ENCODE measurements around the gene ASB18.

Gene ASB18

GRCh38 chr2:236177604-236177966 lies 86.6 kb downstream of the ASB18 start:
- H3K4me3 ChIP-seq (ENCODE audit: low read depth, low read length, poor library complexity, severe bottlenecking): no peak overlapping the region
- H3K27me3 ChIP-seq (ENCODE audit: insufficient read depth, low read length): 0 out of 2 replicates have a peak, but pooled peaks cover 3% of the 10 kb centered on the region
- no peaks in the 10 kb centered on the region for H3K4me1 ChIP-seq (ENCODE audit: insufficient read depth, low read length, severe bottlenecking)
- no peaks in the 10 kb centered on the region for H3K9me3 ChIP-seq (ENCODE audit: low read length)
- no peaks in the 10 kb centered on the region for H3K79me2 ChIP-seq (ENCODE audit: insufficient read depth, low read length)
- H3K9ac ChIP-seq (ENCODE audit: low read length): no peak overlapping the region
- no peaks in the 10 kb centered on the region for H3K9me2 ChIP-seq (ENCODE audit: low read depth, low read length)
- no peak for TF ChIP-seq CTCF (IDR thresholded peaks at IDR 0.05; ENCODE audit: low read length)
- H3F3A ChIP-seq (ENCODE audit: insufficient read depth, low read length): no peaks in the 10 kb centered on the region
- H3K4me2 ChIP-seq (ENCODE audit: low read length): no peak overlapping the region
- no peak overlapping the region for H3K27ac ChIP-seq (ENCODE audit: low read depth, low read length, poor library complexity, severe bottlenecking)
- H4K20me1 ChIP-seq (ENCODE audit: insufficient read depth, low read length): no peaks in the 10 kb centered on the region
- no peaks in the 10 kb centered on the region for H3K36me3 ChIP-seq (ENCODE audit: insufficient read depth, low read length)
- H2AFZ ChIP-seq (ENCODE audit: low read length): no peak overlapping the region

GRCh38 chr2:236176951-236177350 lies 87.3 kb downstream of the ASB18 start:
- 0 out of 2 replicates have a peak, but pooled peaks cover 3% of the 10 kb centered on the region for H3K27me3 ChIP-seq (ENCODE audit: insufficient read depth, low read length)
- no peak overlapping the region for H3K4me2 ChIP-seq (ENCODE audit: low read length)
- H3K79me2 ChIP-seq (ENCODE audit: insufficient read depth, low read length): no peaks in the 10 kb centered on the region
- H3K9me2 ChIP-seq (ENCODE audit: low read depth, low read length): no peaks in the 10 kb centered on the region
- H3F3A ChIP-seq (ENCODE audit: insufficient read depth, low read length): no peaks in the 10 kb centered on the region
- H3K27ac ChIP-seq (ENCODE audit: low read depth, low read length, poor library complexity, severe bottlenecking): no peak overlapping the region
- no peak overlapping the region for H2AFZ ChIP-seq (ENCODE audit: low read length)
- no peak overlapping the region for H3K4me3 ChIP-seq (ENCODE audit: low read depth, low read length, poor library complexity, severe bottlenecking)
- no peaks in the 10 kb centered on the region for H4K20me1 ChIP-seq (ENCODE audit: insufficient read depth, low read length)
- H3K9me3 ChIP-seq (ENCODE audit: low read length): no peaks in the 10 kb centered on the region
- no peaks in the 10 kb centered on the region for H3K4me1 ChIP-seq (ENCODE audit: insufficient read depth, low read length, severe bottlenecking)
- TF ChIP-seq EZH2 (IDR thresholded peaks at IDR 0.05; ENCODE audit: borderline replicate concordance, low read length) (no peak), CTCF (IDR thresholded peaks at IDR 0.05; ENCODE audit: low read length) (no peak)
- no peak overlapping the region for H3K9ac ChIP-seq (ENCODE audit: low read length)
- H3K36me3 ChIP-seq (ENCODE audit: insufficient read depth, low read length): no peaks in the 10 kb centered on the region

GRCh38 chr2:236176417-236176816 lies 87.8 kb downstream of the ASB18 start:
- Histone ChIP-seq H3K4me3 (ENCODE audit: low read depth, low read length, poor library complexity, severe bottlenecking) (no peak overlapping the region), H2AFZ (ENCODE audit: low read length) (no peak overlapping the region), H3K4me2 (ENCODE audit: low read length) (no peak overlapping the region), H3K9me2 (ENCODE audit: low read depth, low read length) (no peaks in the 10 kb centered on the region), H3K9me3 (ENCODE audit: low read length) (no peaks in the 10 kb centered on the region), H3K27ac (ENCODE audit: low read depth, low read length, poor library complexity, severe bottlenecking) (no peak overlapping the region), H3K9ac (ENCODE audit: low read length) (no peak overlapping the region), H3K27me3 (ENCODE audit: insufficient read depth, low read length) (0 out of 2 replicates have a peak, but pooled peaks cover 3% of the 10 kb centered on the region), H3F3A (ENCODE audit: insufficient read depth, low read length) (no peaks in the 10 kb centered on the region), H4K20me1 (ENCODE audit: insufficient read depth, low read length) (no peaks in the 10 kb centered on the region), H3K36me3 (ENCODE audit: insufficient read depth, low read length) (no peaks in the 10 kb centered on the region), H3K4me1 (ENCODE audit: insufficient read depth, low read length, severe bottlenecking) (no peaks in the 10 kb centered on the region), H3K79me2 (ENCODE audit: insufficient read depth, low read length) (no peaks in the 10 kb centered on the region)
- TF ChIP-seq CTCF (IDR thresholded peaks at IDR 0.05; ENCODE audit: low read length) (peak; percentile 56), EZH2 (IDR thresholded peaks at IDR 0.05; ENCODE audit: borderline replicate concordance, low read length) (no peak)

All from OCI-LY1 (cell line).